Testis (tissue), 3 donors: ENCODE results near the gene REPIN1. TPM values are rescaled to one million over a fixed set of nuclear protein-coding genes. Genes with fewer than 3 reads are reported as not detected.

Experiments used
- DNase-seq: peaks from one replicate; pipeline ENCODE4 v3.0.0-alpha.2; 2019
- H3K27ac ChIP-seq, 2 donors: fragments of 200-600 bp; sonication (generic); one replicate each; pipeline ENCODE4 v1.5.1; 2019
- H3K27me3 ChIP-seq: fragments of 200-600 bp; sonication (generic); one replicate; pipeline ENCODE4 v1.5.1; 2019
- H3K36me3 ChIP-seq: fragments of 200-600 bp; sonication (generic); one replicate; pipeline ENCODE4 v1.5.1; 2017; ENCODE audit warnings: low read depth; ENCODE audit errors: missing control alignments
- H3K4me1 ChIP-seq: fragments of 200-600 bp; sonication (generic); one replicate; pipeline ENCODE4 v1.5.1; 2019
- H3K4me3 ChIP-seq, 2 donors: fragments of 200-600 bp; sonication (generic); one replicate each; pipeline ENCODE4 v1.5.1; 2017 to 2019
- H3K9me3 ChIP-seq: fragments of 200-600 bp; sonication (generic); one replicate; pipeline ENCODE4 v1.5.1; 2017
- POLR2A ChIP-seq: fragments of 450-650 bp; IDR thresholded peaks from one replicate; pipeline ENCODE4 v1.6.1; 2017; ENCODE audit warnings: antibody characterized with exemption, mild to moderate bottlenecking, moderate library complexity
- WGBS, 2 donors: methylation state at CpG; one replicate each; pipeline ENCODE4 v1.1.5; 2018; 5-methylcytosine and 5-hydroxymethylcytosine counted together
- intact Hi-C: fragments of 100-400 bp; cut with DNase I; formaldehyde crosslinking; loops from one replicate; pipeline ENCODE4 v1.15.1; 2023; ENCODE audit warnings: low total_unique reads
- polyA plus RNA-seq: library from polyadenylated mRNA; stranded (reverse); fragments of 350-450 nt; fragmentation: Illumina TruSeq; extraction: RNeasy Lipid Tissue Mini Kit (QIAGEN cat#74804); gene quantifications from one replicate; pipeline ENCODE4 v1.2.3, GENCODE V29; 2014; ENCODE audit warnings: low read depth, low replicate concordance; ENCODE audit not compliant: insufficient read depth
- total RNA-seq, 2 donors: library from RNA; depleted of rRNA; stranded (reverse); fragments of >200 nt; gene quantifications; one replicate each; pipeline ENCODE4 v1.2.3, GENCODE V29; 2016
- TF ChIP-seq, protein P1 (sequence below), 3 experiments: fragments of 450-650 bp in 2 of 3; fragments of 200-600 bp in 1 of 3; sonication (generic) in 1 of 3; IDR thresholded peaks; one replicate each; pipeline ENCODE4 v1.5.1; 2016 to 2019; ENCODE audit warnings: antibody characterized with exemption in 3 of 3, mild to moderate bottlenecking in 2 of 3, moderate library complexity in 1 of 3

REPIN1 gene
- total and polyA plus RNA-seq, 3 donors from 2014 or later, result 45.4 to 73.9 (median 59.1) TPM

DNA sequence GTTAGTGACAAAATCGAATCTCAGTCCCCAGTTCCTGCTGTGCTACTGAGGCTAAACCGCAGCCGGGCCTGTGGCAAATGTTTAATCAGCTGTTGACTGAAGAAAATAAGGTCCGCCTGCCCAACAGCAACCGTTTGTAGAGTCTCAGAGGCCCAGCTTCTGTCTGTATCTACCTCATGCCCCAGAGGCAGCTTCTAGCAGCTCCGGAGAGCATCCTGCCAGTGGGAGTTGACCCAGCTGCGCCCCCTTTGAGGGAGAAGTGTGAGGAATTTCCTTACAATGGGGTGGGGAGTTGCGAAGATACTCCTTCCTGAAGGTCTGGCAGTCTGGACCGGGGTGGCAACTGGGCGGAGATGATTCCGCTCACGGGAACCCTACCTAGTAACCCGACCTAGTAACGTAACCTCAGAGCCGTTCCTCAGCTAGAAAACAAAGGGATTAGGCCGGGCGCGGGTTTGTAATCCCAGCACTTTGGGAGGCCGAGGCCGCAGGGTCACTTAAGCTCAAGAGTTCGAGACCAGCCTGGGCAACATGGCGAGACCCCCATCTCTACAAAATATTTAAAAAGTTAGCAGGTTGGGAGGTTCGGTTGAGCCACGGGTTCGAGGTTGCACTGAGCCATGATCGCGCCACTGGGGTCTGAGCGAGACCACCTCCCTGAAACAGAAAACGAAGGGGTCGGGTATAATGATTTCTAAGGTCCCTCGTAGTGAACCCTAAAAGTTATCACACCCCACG, 9.7 kb downstream of the REPIN1 start:
- TF ChIP-seq, protein P1, sequence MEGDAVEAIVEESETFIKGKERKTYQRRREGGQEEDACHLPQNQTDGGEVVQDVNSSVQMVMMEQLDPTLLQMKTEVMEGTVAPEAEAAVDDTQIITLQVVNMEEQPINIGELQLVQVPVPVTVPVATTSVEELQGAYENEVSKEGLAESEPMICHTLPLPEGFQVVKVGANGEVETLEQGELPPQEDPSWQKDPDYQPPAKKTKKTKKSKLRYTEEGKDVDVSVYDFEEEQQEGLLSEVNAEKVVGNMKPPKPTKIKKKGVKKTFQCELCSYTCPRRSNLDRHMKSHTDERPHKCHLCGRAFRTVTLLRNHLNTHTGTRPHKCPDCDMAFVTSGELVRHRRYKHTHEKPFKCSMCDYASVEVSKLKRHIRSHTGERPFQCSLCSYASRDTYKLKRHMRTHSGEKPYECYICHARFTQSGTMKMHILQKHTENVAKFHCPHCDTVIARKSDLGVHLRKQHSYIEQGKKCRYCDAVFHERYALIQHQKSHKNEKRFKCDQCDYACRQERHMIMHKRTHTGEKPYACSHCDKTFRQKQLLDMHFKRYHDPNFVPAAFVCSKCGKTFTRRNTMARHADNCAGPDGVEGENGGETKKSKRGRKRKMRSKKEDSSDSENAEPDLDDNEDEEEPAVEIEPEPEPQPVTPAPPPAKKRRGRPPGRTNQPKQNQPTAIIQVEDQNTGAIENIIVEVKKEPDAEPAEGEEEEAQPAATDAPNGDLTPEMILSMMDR (IDR thresholded peaks at IDR 0.05), result no peak
- no peak for TF ChIP-seq POLR2A
- H3K36me3 ChIP-seq, result no peaks in the 10 kb centered on the region
- no peak for DNase-seq
- peak overlapping the region; percentile 75 to 81 for H3K27ac ChIP-seq
- WGBS, 2 donors, result 7 to 9% methylated on average over 9 to 32 of the region's 32 CpGs
- no peaks in the 10 kb centered on the region for H3K27me3 ChIP-seq
- peak overlapping the region; percentile 78 to 89 for H3K4me3 ChIP-seq
- no peaks in the 10 kb centered on the region for H3K9me3 ChIP-seq
- H3K4me1 ChIP-seq, result peaks cover 20% of the 10 kb centered on the region
- intact Hi-C loops, result no loop called here

DNA sequence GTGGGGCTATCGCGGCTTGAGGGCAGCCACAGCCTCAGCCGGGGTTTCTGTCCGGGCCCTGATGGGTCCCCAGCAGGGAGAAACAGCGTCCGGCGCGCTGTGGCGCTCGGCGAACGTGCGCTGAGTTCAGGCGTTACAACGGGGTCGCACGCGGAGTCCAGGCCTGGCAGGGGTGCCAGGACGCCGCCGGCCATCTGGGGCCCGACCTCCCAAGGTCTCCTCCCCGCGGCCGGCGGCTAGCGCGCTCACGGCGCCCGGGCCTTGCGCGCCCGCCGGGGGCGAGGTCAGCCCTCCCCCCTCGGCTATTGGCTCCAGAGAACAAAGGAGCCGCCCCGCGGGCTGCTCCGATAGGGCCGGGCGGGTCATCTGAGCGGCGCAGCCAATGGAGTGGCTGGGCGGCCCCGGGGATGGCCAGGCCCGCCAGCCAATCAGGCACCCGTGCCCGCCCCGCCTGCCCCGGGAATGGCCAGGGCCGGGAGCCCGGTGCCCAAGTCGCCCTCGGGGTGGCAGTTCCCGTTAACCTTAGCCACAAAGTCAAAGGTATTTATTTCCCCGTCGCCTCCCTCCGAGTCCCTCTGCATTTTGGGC, 10.3 kb downstream of the REPIN1 start, which contains the start of gene ZNF775:
Gene ZNF775, plus strand, starts transcription at position 478 of the 588 bp plus-strand sequence. CDS start 9,141 bp downstream, outside the sequence.
- WGBS, 2 donors, result 0% methylated on average over 14 of the region's 60 CpGs; no CpG with 5 or more reads in 1 of the 2 donors
- intact Hi-C loops, result no loop called here
- Histone ChIP-seq H3K9me3 (no peaks in the 10 kb centered on the region), H3K4me1 (peaks cover 18% of the 10 kb centered on the region), H3K27ac (peak within 1 kb of the TSS; percentile 75 to 81), H3K36me3 (no peaks in the 10 kb centered on the region), H3K27me3 (no peaks in the 10 kb centered on the region), H3K4me3 (peak within 1 kb of the TSS; percentile 78 to 89)
- peak; percentile 97 for DNase-seq
- TF ChIP-seq POLR2A, result peak; percentile 57
- TF ChIP-seq, protein P1 (IDR thresholded peaks at IDR 0.05), result no peak

DNA sequence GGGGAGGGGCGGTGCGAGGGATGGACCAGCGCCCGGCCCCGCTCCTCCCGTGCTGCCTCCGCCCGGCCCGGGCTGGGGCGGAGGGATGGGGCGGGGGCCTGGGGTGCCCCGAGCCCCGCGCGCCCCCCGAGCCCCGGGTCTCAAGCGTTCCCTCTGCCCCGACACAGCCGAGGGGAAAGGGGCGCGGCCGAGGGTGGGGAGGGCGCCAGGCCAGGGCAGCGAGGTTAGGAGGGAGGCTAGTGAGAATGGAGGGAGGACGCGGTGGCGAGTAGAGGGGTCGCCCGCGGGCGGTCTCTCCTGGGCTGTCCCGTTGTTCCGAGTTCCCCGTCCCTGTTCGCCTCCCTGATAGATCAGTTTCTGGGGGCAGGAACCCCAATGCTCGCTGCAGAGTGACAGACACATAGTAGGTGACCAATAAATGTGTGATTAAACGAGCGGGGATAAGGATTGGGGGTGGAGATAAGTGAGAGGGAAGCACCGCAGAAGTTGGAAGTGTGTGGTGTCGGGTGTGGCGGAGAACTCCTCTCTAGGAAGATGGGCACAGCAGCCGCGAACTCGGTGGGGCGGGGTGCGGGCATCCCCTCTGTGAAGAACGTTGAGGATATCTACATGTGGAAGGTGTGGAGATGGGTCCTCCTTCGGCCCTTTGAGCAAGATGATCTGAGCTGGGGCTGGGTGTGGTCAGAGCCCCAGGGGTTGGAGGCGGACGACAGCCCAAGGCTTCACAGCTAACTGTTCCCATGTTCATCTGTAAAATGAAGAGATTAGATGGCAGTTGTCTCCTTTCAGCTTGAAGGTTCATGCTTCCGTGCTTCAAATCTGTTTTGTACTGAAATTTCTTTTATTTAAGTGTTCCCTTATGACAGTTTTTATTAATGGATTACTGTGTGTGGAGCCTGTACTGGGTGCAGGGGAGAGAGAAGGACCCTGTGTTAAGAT, 11.1 kb downstream of the REPIN1 start:
- Histone ChIP-seq H3K27ac (peak overlapping the region; percentile 39 to 81), H3K4me1 (peaks cover 22% of the 10 kb centered on the region), H3K27me3 (no peaks in the 10 kb centered on the region), H3K9me3 (no peaks in the 10 kb centered on the region), H3K4me3 (peak overlapping the region; percentile 78 to 89), H3K36me3 (no peaks in the 10 kb centered on the region)
- intact Hi-C loops, result no loop called here
- TF ChIP-seq POLR2A, result no peak
- TF ChIP-seq, protein P1 (IDR thresholded peaks at IDR 0.05), result no peak
- 1 to 3% methylated on average over 29 to 42 of the region's 52 CpGs for whole genome bisulfite sequencing, 2 donors
- DNase-seq, result no peak

DNA sequence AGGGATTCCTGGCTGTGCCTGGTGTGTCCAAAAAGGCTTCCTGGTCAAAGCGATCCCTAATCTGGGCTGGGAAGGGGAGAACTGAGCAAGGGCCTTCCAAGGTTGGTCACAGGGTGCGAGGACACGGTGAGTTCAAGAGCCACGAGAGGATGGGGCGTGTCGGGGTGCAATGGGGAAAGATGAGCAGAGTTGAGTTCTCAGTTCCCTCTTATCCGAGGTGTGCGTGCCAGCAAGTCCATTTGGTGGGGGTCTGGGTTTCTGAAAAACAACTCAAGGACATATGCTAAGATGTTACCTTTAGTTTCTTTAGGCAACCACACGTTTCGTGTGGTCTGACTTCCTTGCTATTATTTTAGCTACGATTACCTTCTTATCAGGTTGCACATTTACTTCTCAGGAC, 11.8 kb downstream of the REPIN1 start:
- Histone ChIP-seq H3K36me3 (no peaks in the 10 kb centered on the region), H3K9me3 (no peaks in the 10 kb centered on the region), H3K27me3 (no peaks in the 10 kb centered on the region), H3K4me1 (peaks cover 22% of the 10 kb centered on the region), H3K27ac (no peak overlapping the region), H3K4me3 (no peak overlapping the region)
- no peak for TF ChIP-seq POLR2A
- TF ChIP-seq, protein P1 (IDR thresholded peaks at IDR 0.05), result no peak
- no peak for DNase-seq
- intact Hi-C loops, result no loop called here
- 57 to 63% methylated on average over 11 of the region's 11 CpGs for WGBS, 2 donors
